Measurements from ENCODE around the gene COL6A1.
"Not testable (repeated sequence)": the region's sequence is repeated elsewhere in the genome, so short reads cannot be mapped to it uniquely, and the experiment has no call there.

The COL6A1 gene

DNA sequence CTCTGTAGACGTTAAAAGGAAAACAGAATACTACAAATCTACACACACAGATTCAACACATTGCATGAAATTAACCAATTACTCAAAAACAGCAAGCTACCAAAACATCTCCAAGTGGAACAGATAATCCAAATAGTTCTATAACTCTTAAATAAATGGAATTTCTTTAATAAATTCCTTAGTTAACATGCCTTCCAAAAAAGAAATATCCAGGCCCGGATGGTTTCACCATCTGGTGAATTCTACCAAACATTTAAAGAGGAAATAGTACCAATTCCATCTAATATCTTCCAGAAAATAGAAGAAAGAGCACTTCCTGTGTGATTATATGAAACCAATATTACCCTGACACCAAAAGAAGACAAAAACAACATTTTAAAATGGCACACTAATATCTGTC is 63.6 kb downstream of the COL6A1 start:
- Histone ChIP-seq H3F3A (ENCODE audit: control insufficient read depth, insufficient read depth) (no peaks in the 10 kb centered on the region), H3K27me3 (ENCODE audit: control insufficient read depth, low read length) (no peaks in the 10 kb centered on the region), H3K4me1 (ENCODE audit: control insufficient read depth, low read length) (no peaks in the 10 kb centered on the region), H3K4me3 (ENCODE audit: low read length) (no peak overlapping the region), H3K9me3 (ENCODE audit: control insufficient read depth, insufficient read depth, low read length) (peaks cover 16% of the 10 kb centered on the region; the same call in 1 of the 2 replicates), H3K27ac (ENCODE audit: low read depth, low read length) (no peak overlapping the region), H3K79me2 (ENCODE audit: control insufficient read depth, low read length) (no peaks in the 10 kb centered on the region), H3K9me2 (replicated peaks; ENCODE audit: control insufficient read depth, low read length) (no peaks in the 10 kb centered on the region), H4K20me1 (ENCODE audit: control insufficient read depth, insufficient read depth, low read depth, low read length) (no peaks in the 10 kb centered on the region), H3K36me3 (ENCODE audit: control insufficient read depth, low read length) (no peaks in the 10 kb centered on the region), H3K4me2 (ENCODE audit: low read length) (no peak overlapping the region)
- TF ChIP-seq, protein P1, sequence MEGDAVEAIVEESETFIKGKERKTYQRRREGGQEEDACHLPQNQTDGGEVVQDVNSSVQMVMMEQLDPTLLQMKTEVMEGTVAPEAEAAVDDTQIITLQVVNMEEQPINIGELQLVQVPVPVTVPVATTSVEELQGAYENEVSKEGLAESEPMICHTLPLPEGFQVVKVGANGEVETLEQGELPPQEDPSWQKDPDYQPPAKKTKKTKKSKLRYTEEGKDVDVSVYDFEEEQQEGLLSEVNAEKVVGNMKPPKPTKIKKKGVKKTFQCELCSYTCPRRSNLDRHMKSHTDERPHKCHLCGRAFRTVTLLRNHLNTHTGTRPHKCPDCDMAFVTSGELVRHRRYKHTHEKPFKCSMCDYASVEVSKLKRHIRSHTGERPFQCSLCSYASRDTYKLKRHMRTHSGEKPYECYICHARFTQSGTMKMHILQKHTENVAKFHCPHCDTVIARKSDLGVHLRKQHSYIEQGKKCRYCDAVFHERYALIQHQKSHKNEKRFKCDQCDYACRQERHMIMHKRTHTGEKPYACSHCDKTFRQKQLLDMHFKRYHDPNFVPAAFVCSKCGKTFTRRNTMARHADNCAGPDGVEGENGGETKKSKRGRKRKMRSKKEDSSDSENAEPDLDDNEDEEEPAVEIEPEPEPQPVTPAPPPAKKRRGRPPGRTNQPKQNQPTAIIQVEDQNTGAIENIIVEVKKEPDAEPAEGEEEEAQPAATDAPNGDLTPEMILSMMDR (IDR thresholded peaks at IDR 0.05; ENCODE audit: low read depth, low read length, poor library complexity, severe bottlenecking) = no peak
- TF ChIP-seq EZH2phosphoT487 (IDR thresholded peaks at IDR 0.05; ENCODE audit: borderline replicate concordance, low read length) = no peak

DNA sequence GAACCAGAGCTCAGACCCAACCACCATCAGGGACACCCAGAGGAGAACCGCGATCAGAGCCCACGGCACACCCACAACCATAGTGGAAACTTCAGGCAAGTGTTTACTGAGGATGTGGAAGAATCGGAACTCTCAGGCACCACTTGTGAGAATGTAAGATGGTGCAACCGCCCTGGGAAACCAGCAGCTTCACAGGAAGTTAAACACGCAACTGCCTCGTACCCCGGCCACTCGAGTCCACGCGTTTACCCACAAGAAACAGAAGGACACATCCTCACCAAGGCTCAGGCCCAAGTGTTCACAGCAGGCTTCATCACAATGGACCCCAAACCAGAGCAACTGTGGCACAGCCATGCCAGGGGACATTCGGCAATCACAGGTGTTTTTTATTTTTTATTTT is 64.9 kb downstream of the COL6A1 start:
- Histone ChIP-seq H3K9me2 (replicated peaks; ENCODE audit: control insufficient read depth, low read length) (no peaks in the 10 kb centered on the region), H3K36me3 (ENCODE audit: control insufficient read depth, low read length) (no peaks in the 10 kb centered on the region), H3K27me3 (ENCODE audit: control insufficient read depth, low read length) (no peaks in the 10 kb centered on the region), H4K20me1 (ENCODE audit: control insufficient read depth, insufficient read depth, low read depth, low read length) (no peaks in the 10 kb centered on the region), H3K9me3 (ENCODE audit: control insufficient read depth, insufficient read depth, low read length) (peaks cover 13% of the 10 kb centered on the region; the same call in 1 of the 2 replicates), H3K4me1 (ENCODE audit: control insufficient read depth, low read length) (no peaks in the 10 kb centered on the region), H3K4me2 (ENCODE audit: low read length) (no peak overlapping the region), H3K4me3 (ENCODE audit: low read length) (no peak overlapping the region), H3K79me2 (ENCODE audit: control insufficient read depth, low read length) (no peaks in the 10 kb centered on the region), H3K27ac (ENCODE audit: low read depth, low read length) (no peak overlapping the region), H3F3A (ENCODE audit: control insufficient read depth, insufficient read depth) (no peaks in the 10 kb centered on the region)
- no peak for TF ChIP-seq EZH2phosphoT487 (IDR thresholded peaks at IDR 0.05; ENCODE audit: borderline replicate concordance, low read length)
- TF ChIP-seq, protein P1 (IDR thresholded peaks at IDR 0.05; ENCODE audit: low read depth, low read length, poor library complexity, severe bottlenecking) = no peak

DNA sequence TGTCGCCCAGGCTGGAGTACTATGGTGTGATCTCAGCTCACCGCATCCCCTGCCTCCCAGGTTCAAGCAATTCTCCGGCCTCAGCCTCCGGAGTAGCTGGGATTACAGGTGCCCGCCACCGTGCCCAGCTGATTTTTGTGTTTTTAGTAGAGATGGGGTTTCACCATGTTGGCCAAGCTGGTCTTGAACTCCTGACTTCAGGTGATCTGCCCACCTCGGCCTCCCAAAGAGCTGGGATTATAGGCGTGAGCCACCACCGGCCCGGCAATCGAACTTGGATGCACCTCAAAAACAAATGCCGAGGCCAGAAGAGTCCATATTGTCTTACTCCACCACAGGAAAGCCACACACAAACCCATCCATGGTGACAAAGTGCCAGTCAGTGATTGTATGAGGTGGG is 65.3 kb downstream of the COL6A1 start:
- H3K4me3 ChIP-seq (ENCODE audit: low read length); H3F3A ChIP-seq (ENCODE audit: control insufficient read depth, insufficient read depth); H3K36me3 ChIP-seq (ENCODE audit: control insufficient read depth, low read length); H3K27ac ChIP-seq (ENCODE audit: low read depth, low read length); H3K9me2 ChIP-seq (replicated peaks; ENCODE audit: control insufficient read depth, low read length); H3K27me3 ChIP-seq (ENCODE audit: control insufficient read depth, low read length); H3K79me2 ChIP-seq (ENCODE audit: control insufficient read depth, low read length); H3K4me1 ChIP-seq (ENCODE audit: control insufficient read depth, low read length); H4K20me1 ChIP-seq (ENCODE audit: control insufficient read depth, insufficient read depth, low read depth, low read length); H3K4me2 ChIP-seq (ENCODE audit: low read length): not testable (repeated sequence)
- H3K9me3 ChIP-seq (ENCODE audit: control insufficient read depth, insufficient read depth, low read length) = peaks cover 12% of the 10 kb centered on the region; the same call in 1 of the 2 replicates

DNA sequence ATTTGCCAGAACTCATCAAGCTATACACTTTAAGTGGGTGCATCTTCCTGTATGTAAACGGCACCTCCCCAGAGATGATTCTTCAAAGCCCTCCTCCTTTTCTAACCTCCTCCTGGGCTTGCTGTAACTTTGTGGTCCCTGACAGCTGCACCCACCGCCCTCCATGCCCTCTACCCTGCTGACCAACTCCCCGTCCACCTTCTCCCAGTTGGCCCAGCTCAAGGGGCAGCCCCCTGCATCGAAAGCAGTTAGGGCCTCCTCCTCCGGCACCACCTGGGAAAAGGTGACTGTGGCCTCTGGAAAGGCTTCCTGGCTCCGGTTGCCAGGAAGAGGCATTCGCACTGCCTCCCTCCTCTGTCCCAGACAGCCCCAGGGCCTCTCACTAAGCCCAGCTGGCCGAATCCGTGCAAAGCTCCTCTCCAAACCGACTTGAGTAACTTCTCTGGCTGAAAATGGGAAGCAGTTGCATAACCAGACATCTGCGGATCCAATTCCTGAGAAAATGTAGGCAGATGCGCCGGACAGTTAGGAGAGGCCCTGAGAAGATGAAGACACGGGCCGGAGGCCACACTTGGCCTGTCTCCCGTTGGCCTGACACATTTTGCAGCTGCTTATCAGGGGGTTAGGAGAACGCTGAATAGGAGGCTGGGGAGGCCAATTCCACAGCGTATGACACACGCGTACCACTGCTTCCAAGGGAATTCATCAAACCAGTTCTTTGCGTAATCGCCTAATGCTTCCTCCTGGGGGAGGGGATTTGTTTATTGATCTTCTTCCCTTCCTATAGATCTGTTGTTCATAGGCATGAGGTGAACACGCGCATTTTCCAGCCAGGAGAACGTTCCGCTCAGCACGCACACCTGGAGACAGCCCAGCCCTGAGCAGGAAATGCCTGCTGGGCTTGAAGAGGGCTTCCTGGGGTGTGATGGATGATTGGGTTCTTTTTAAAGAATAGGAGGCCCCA is 67.6 kb downstream of the COL6A1 start:
- Histone ChIP-seq H4K20me1 (ENCODE audit: control insufficient read depth, insufficient read depth, low read depth, low read length) (no peaks in the 10 kb centered on the region), H3K9me3 (ENCODE audit: control insufficient read depth, insufficient read depth, low read length) (peaks cover 12% of the 10 kb centered on the region; the same call in 1 of the 2 replicates), H3K27me3 (ENCODE audit: control insufficient read depth, low read length) (no peaks in the 10 kb centered on the region), H3K4me3 (ENCODE audit: low read length) (no peak overlapping the region), H3K27ac (ENCODE audit: low read depth, low read length) (no peak overlapping the region), H3K4me2 (ENCODE audit: low read length) (no peak overlapping the region), H3K36me3 (ENCODE audit: control insufficient read depth, low read length) (no peaks in the 10 kb centered on the region), H3K79me2 (ENCODE audit: control insufficient read depth, low read length) (no peaks in the 10 kb centered on the region), H3K9me2 (replicated peaks; ENCODE audit: control insufficient read depth, low read length) (no peaks in the 10 kb centered on the region), H3K4me1 (ENCODE audit: control insufficient read depth, low read length) (no peaks in the 10 kb centered on the region), H3F3A (ENCODE audit: control insufficient read depth, insufficient read depth) (no peaks in the 10 kb centered on the region)
- TF ChIP-seq, protein P1 (IDR thresholded peaks at IDR 0.05; ENCODE audit: low read depth, low read length, poor library complexity, severe bottlenecking) = no peak
- no peak for TF ChIP-seq EZH2phosphoT487 (IDR thresholded peaks at IDR 0.05; ENCODE audit: borderline replicate concordance, low read length)

All from DOHH2 (cell line).